A549 (cell line): ENCODE results near the gene AQP10. TPM values are rescaled to one million over a fixed set of nuclear protein-coding genes. Genes with fewer than 3 reads are reported as not detected.
"Not testable (repeated sequence)": the region's sequence is repeated elsewhere in the genome, so short reads cannot be mapped to it uniquely, and the experiment has no call there.

Source experiments
- ATAC-seq, 2 experiments: fragments of 200-7000 bp in 1 of 2; fragments of >200 bp in 1 of 2; cut with Nextera tagmentation in 1 of 2; cut with Tn5 transposase in 1 of 2; 3 replicates each; pipeline versions ENCODE4 v1.8.0 to v1.9.1; 2018 to 2020; ENCODE audit warnings: mild to moderate bottlenecking in 1 of 2, moderate library complexity in 1 of 2
- CTCF ChIA-PET: fragments of 300-600 bp; sonication (Branson Sonifier 250); formaldehyde crosslinking; extraction: SDS; loops from one replicate; lab custom pipeline; 2021; ENCODE audit warnings: antibody characterized with exemption, inconsistent platforms; lab: Yijun Ruan, JAX
- POLR2A ChIA-PET: fragments of 350-600 bp; formaldehyde crosslinking; extraction: SDS; loops from one replicate; lab custom pipeline; 2021; ENCODE audit warnings: antibody characterized with exemption, inconsistent platforms; lab: Yijun Ruan, JAX
- DNase-seq, 2 experiments: peaks; one replicate each; pipeline versions ENCODE4 v3.0.0 to v3.0.0-alpha.2; 2011 to 2016; ENCODE audit warnings: low read depth in 1 of 2, low spot score in 1 of 2
- FAIRE-seq: peaks from 2 replicates; lab custom pipeline; 2011; peaks lifted over from hg19 to GRCh38; lab: Jason Lieb, UNC
- H3K27ac ChIP-seq, 2 experiments: fragments of >200 bp; sonication (Bioruptor Twin); formaldehyde crosslinking; 3 replicates each; pipeline ENCODE4 v1.5.1; 2016 to 2017
- H3K4me1 ChIP-seq: fragments of >200 bp; sonication (Bioruptor Twin); formaldehyde crosslinking; 3 replicates; pipeline ENCODE4 v1.6.1; 2016
- H3K4me2 ChIP-seq: fragments of >200 bp; sonication (Bioruptor Twin); formaldehyde crosslinking; 3 replicates; pipeline ENCODE4 v1.6.1; 2016
- H3K4me3 ChIP-seq: fragments of >200 bp; sonication (Bioruptor Twin); formaldehyde crosslinking; 3 replicates; pipeline ENCODE4 v1.5.1; 2016
- H3K9me3 ChIP-seq: fragments of >200 bp; sonication (Bioruptor Twin); formaldehyde crosslinking; 3 replicates; pipeline ENCODE4 v1.6.1; 2016
- CBX2 ChIP-seq: fragments of 200-600 bp; sonication (generic); IDR thresholded peaks from 2 replicates; pipeline ENCODE4 v1.6.1; 2016; ENCODE audit warnings: low read depth, mild to moderate bottlenecking, borderline replicate concordance
- CBX8 ChIP-seq: fragments of 200-600 bp; sonication (generic); IDR thresholded peaks from 2 replicates; pipeline ENCODE4 v1.6.1; 2016
- CHD2 ChIP-seq: fragments of 150-350 bp; IDR thresholded peaks from 2 replicates; pipeline ENCODE4 v1.6.1; 2014; ENCODE audit warnings: low read length; ENCODE audit not compliant: partially characterized antibody
- EHF ChIP-seq: fragments of 250-450 bp; sonication (Bioruptor Pico); IDR thresholded peaks from 2 replicates; pipeline ENCODE4 v1.5.0; 2020; ENCODE audit warnings: mild to moderate bottlenecking
- ELK1 ChIP-seq: fragments of 150-350 bp; IDR thresholded peaks from 2 replicates; pipeline ENCODE4 v1.6.1; 2014; ENCODE audit warnings: low read depth, mild to moderate bottlenecking, low read length
- EP300 ChIP-seq, 2 experiments: fragments of >200 bp; sonication (Bioruptor Twin); formaldehyde crosslinking; IDR thresholded peaks; 2 replicates in 1 of 2; 3 replicates in 1 of 2; pipeline ENCODE4 v1.6.1; 2016 to 2017
- FOSB ChIP-seq: fragments of 250-450 bp; sonication (Bioruptor Pico); IDR thresholded peaks from 2 replicates; pipeline ENCODE4 v1.5.0; 2020; ENCODE audit warnings: mild to moderate bottlenecking, moderate library complexity
- HMGXB4 ChIP-seq: fragments of 250-450 bp; sonication (Bioruptor Pico); IDR thresholded peaks from 2 replicates; pipeline ENCODE4 v1.5.0; 2021; ENCODE audit warnings: mild to moderate bottlenecking, moderate library complexity, borderline replicate concordance
- HOXB13 ChIP-seq: fragments of 250-450 bp; sonication (Bioruptor Pico); IDR thresholded peaks from 2 replicates; pipeline ENCODE4 v1.5.0; 2020; ENCODE audit warnings: low read depth, mild to moderate bottlenecking, moderate library complexity
- HOXB5 ChIP-seq: fragments of 250-450 bp; sonication (Bioruptor Pico); IDR thresholded peaks from 2 replicates; pipeline ENCODE4 v1.5.0; 2020; ENCODE audit warnings: mild to moderate bottlenecking, moderate library complexity
- JUN ChIP-seq, 2 experiments: fragments of >200 bp; sonication (Bioruptor Twin); formaldehyde crosslinking; IDR thresholded peaks; 2 replicates in 1 of 2; 3 replicates in 1 of 2; pipeline ENCODE4 v1.6.1; 2016 to 2017
- MAFK ChIP-seq: fragments of 450-650 bp; IDR thresholded peaks from 2 replicates; pipeline ENCODE4 v1.6.1; 2014; ENCODE audit not compliant: partially characterized antibody
- NPAS2 ChIP-seq: fragments of 250-450 bp; sonication (Bioruptor Pico); IDR thresholded peaks from 2 replicates; pipeline ENCODE4 v1.8.0; 2022; ENCODE audit warnings: mild to moderate bottlenecking, moderate library complexity, borderline replicate concordance
- RARB ChIP-seq: fragments of 250-450 bp; sonication (Bioruptor Pico); IDR thresholded peaks from 2 replicates; pipeline ENCODE4 v1.8.0; 2021; ENCODE audit warnings: mild to moderate bottlenecking, moderate library complexity
- REST ChIP-seq: fragments of 200-600 bp; sonication (generic); IDR thresholded peaks from 2 replicates; pipeline ENCODE4 v1.6.1; 2016; ENCODE audit warnings: antibody characterized with exemption, mild to moderate bottlenecking, moderate library complexity
- SREBF2 ChIP-seq: fragments of 450-650 bp; IDR thresholded peaks from 2 replicates; pipeline ENCODE4 v1.6.1; 2014; ENCODE audit warnings: mild to moderate bottlenecking, moderate library complexity
- ZC3H11A ChIP-seq: fragments of 450-650 bp; IDR thresholded peaks from 2 replicates; pipeline ENCODE4 v1.6.1; 2014; ENCODE audit warnings: antibody characterized with exemption, mild to moderate bottlenecking
- ZFP36 ChIP-seq: fragments of 450-650 bp; IDR thresholded peaks from 2 replicates; pipeline ENCODE4 v1.6.1; 2014; ENCODE audit warnings: borderline replicate concordance; ENCODE audit not compliant: partially characterized antibody
- WGBS: methylation state at CpG from one replicate; pipeline ENCODE4 v1.1.6; 2017; ENCODE audit errors: missing lambda C conversion rate; 5-methylcytosine and 5-hydroxymethylcytosine counted together
- polyA plus RNA-seq, 4 experiments: library from polyadenylated mRNA; depleted of rRNA in 3 of 4; stranded (reverse); fragments of >200 nt; fragmentation: RNase III in 1 of 4; extraction: RNeasy Plus Mini Kit Qiagen cat#74134 plus additional on column Dnase treatment in 1 of 4; gene quantifications; 2 replicates in 3 of 4; 3 replicates in 1 of 4; pipeline ENCODE4 v1.2.3, GENCODE V29; 2011 to 2017

The AQP10 gene
- polyA plus RNA-seq, 2 of the 4 experiments (the other 2 are of a cell fraction) = not detected

- WGBS = 9% methylated on average over 1 of the region's 1 CpG
- POLR2A ChIA-PET = no interaction called here
- DNase-seq (no peak), FAIRE-seq (no peak), ATAC-seq (no peak)
- Histone ChIP-seq H3K4me3 (no peak overlapping the region), H3K4me1 (no peaks in the 10 kb centered on the region), H3K27ac (no peak overlapping the region), H3K9me3 (no peaks in the 10 kb centered on the region), H3K4me2 (no peak overlapping the region)
- CTCF ChIA-PET = interaction anchor here (4.0 to 4.1 kb wide), 2 partner anchors 8 to 10 kb away, joined by 14 to 19 read pairs; partner anchors contain the start of gene ATP8B2
- TF ChIP-seq ELK1 = no peak
- no peak for TF ChIP-seq EP300 (IDR thresholded peaks at IDR 0.05)
- no peak for TF ChIP-seq RARB (CRISPR knock-in tag)
- no peak for TF ChIP-seq FOSB
- no peak for TF ChIP-seq CBX2
- TF ChIP-seq REST = no peak
- no peak for TF ChIP-seq HMGXB4 (CRISPR knock-in tag)
- no peak for TF ChIP-seq ZC3H11A
Measured at GRCh38 chr1:154316704-154317103, 4.2 kb upstream of the AQP10 start.

GRCh38 chr1:154318386-154318785, 2.5 kb upstream of the AQP10 start:
- TF ChIP-seq HOXB5 (CRISPR knock-in tag) (no peak), EHF (CRISPR knock-in tag) (no peak), MAFK (no peak)
- ChIA-PET POLR2A (no interaction called here), CTCF (interaction anchor here (4.1 to 13.9 kb wide), 2 partner anchors 9 to 24 kb away, joined by 14 to 268 read pairs; no protein-coding TSS in a partner anchor)
- no peaks in the 10 kb centered on the region for H3K4me1 ChIP-seq
- no peak overlapping the region for H3K27ac ChIP-seq
- no peak overlapping the region for H3K4me2 ChIP-seq
- DNase-seq = no peak
- 32% methylated on average over 4 of the region's 4 CpGs for WGBS
- no peaks in the 10 kb centered on the region for H3K9me3 ChIP-seq
- H3K4me3 ChIP-seq = no peak overlapping the region
- no peak for FAIRE-seq
- ATAC-seq = no peak

GRCh38 chr1:154321609-154321934, 679 bp downstream of the AQP10 start:
- ATAC-seq, H3K4me1 ChIP-seq, DNase-seq, H3K27ac ChIP-seq, H3K4me2 ChIP-seq, FAIRE-seq, H3K4me3 ChIP-seq, POLR2A ChIA-PET, H3K9me3 ChIP-seq: not testable (repeated sequence)
- CTCF ChIA-PET = interaction anchor here (1.0 to 13.9 kb wide), 2 partner anchors 21 to 122 kb away, joined by 3 to 268 read pairs; no protein-coding TSS in a partner anchor

- no peak overlapping the region for H3K4me3 ChIP-seq
- ATAC-seq (no peak), FAIRE-seq (no peak), DNase-seq (no peak)
- no peak overlapping the region for H3K4me2 ChIP-seq
- CTCF ChIA-PET = interaction anchor here (0.7 to 13.9 kb wide), 11 partner anchors 9 to 219 kb away, joined by 3 to 268 read pairs (median 4); partner anchors contain the start of gene IL6R
- POLR2A ChIA-PET = no interaction called here
- peaks cover 12% of the 10 kb centered on the region for H3K4me1 ChIP-seq
- no peak overlapping the region for H3K27ac ChIP-seq
- 34% methylated on average over 4 of the region's 7 CpGs for WGBS
- TF ChIP-seq CBX2 (no peak), REST (no peak), CHD2 (no peak), JUN (IDR thresholded peaks at IDR 0.05) (no peak), CBX8 (no peak), SREBF2 (no peak), NPAS2 (CRISPR knock-in tag) (no peak), HOXB13 (no peak), ZFP36 (no peak)
- TF ChIP-seq, all 56 proteins: peak for 0
- H3K9me3 ChIP-seq = no peaks in the 10 kb centered on the region
Measured at GRCh38 chr1:154323493-154323892, 2.6 kb downstream of the AQP10 start.
